ENCODE measurements around the gene DERL2.

Gene DERL2

GRCh38 chr17:5444209-5444608, 41.8 kb downstream of the DERL2 start:
- no peak for TF ChIP-seq SIN3A (IDR thresholded peaks at IDR 0.05; ENCODE audit: borderline replicate concordance, insufficient read depth, low read length)
- no peak for TF ChIP-seq REST (IDR thresholded peaks at IDR 0.05; ENCODE audit: insufficient read depth in 1 of 2, low read depth in 2 of 2, low read length in 2 of 2)
- TF ChIP-seq TAF1 (IDR thresholded peaks at IDR 0.05; ENCODE audit: borderline replicate concordance, insufficient read depth, low read length), result no peak
- TF ChIP-seq FOXP2 (optimal IDR thresholded peaks at IDR 0.05; ENCODE audit: borderline replicate concordance, extremely low read depth, extremely low read length, insufficient read depth), result no peak
- TF ChIP-seq POLR2AphosphoS5 (IDR thresholded peaks at IDR 0.05; ENCODE audit: low read depth, low read length), result no peak

GRCh38 chr17:5443728-5444127, 42.2 kb downstream of the DERL2 start:
- TF ChIP-seq SIN3A (IDR thresholded peaks at IDR 0.05; ENCODE audit: borderline replicate concordance, insufficient read depth, low read length), result no peak
- TF ChIP-seq FOXP2 (optimal IDR thresholded peaks at IDR 0.05; ENCODE audit: borderline replicate concordance, extremely low read depth, extremely low read length, insufficient read depth), result no peak
- no peak for TF ChIP-seq TAF1 (IDR thresholded peaks at IDR 0.05; ENCODE audit: borderline replicate concordance, insufficient read depth, low read length)
- TF ChIP-seq POLR2AphosphoS5 (IDR thresholded peaks at IDR 0.05; ENCODE audit: low read depth, low read length), result no peak
- no peak for TF ChIP-seq REST (IDR thresholded peaks at IDR 0.05; ENCODE audit: insufficient read depth in 1 of 2, low read depth in 2 of 2, low read length in 2 of 2)

DNA sequence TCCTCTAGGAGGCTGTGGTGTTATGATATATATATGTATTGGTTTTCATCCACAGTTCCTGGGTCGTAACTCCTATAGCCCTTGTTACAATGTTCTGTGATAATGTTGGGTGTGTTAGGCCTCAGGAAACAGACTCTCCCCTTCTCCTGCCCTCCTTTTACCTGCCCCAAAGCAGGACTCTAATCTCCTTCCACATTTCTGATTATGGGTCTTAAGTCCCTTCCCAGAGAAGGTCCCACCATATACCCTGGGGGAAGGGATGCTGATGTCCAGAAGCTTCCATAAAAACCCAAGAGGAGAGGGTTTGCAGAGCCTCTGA, 46.6 kb downstream of the DERL2 start:
- TF ChIP-seq POLR2AphosphoS5 (IDR thresholded peaks at IDR 0.05; ENCODE audit: low read depth, low read length), result no peak
- no peak for TF ChIP-seq TAF1 (IDR thresholded peaks at IDR 0.05; ENCODE audit: borderline replicate concordance, insufficient read depth, low read length)
- TF ChIP-seq FOXP2 (optimal IDR thresholded peaks at IDR 0.05; ENCODE audit: borderline replicate concordance, extremely low read depth, extremely low read length, insufficient read depth), result no peak
- no peak for TF ChIP-seq REST (IDR thresholded peaks at IDR 0.05; ENCODE audit: insufficient read depth in 1 of 2, low read depth in 2 of 2, low read length in 2 of 2)
- no peak for TF ChIP-seq SIN3A (IDR thresholded peaks at IDR 0.05; ENCODE audit: borderline replicate concordance, insufficient read depth, low read length)

GRCh38 chr17:5438716-5439445, 47.1 kb downstream of the DERL2 start, which contains the start of gene C1QBP:
Gene C1QBP, minus strand, starts transcription at chr17:5439155. Its CDS starts 82 bp downstream, at chr17:5439073.
- peak; percentile 88; the same call in 1 of the 2 replicates for TF ChIP-seq TAF1 (IDR thresholded peaks at IDR 0.05; ENCODE audit: borderline replicate concordance, insufficient read depth, low read length)
- TF ChIP-seq REST (IDR thresholded peaks at IDR 0.05; ENCODE audit: insufficient read depth in 1 of 2, low read depth in 2 of 2, low read length in 2 of 2), result peak in 1 of 2 experiments; percentile 69; a peak in 2 of 4 replicates
- peak; percentile 59 for TF ChIP-seq FOXP2 (optimal IDR thresholded peaks at IDR 0.05; ENCODE audit: borderline replicate concordance, extremely low read depth, extremely low read length, insufficient read depth)
- TF ChIP-seq POLR2AphosphoS5 (IDR thresholded peaks at IDR 0.05; ENCODE audit: low read depth, low read length), result peak; percentile 86
- peak; percentile 58; the same call in 1 of the 2 replicates for TF ChIP-seq SIN3A (IDR thresholded peaks at IDR 0.05; ENCODE audit: borderline replicate concordance, insufficient read depth, low read length)
